HepG2 (cell line): ENCODE data around the gene OR10P1.

Experiments
- CREM ChIP-seq, 2 experiments: sonication (generic) in 1 of 2; formaldehyde crosslinking in 1 of 2; IDR thresholded peaks; 2 replicates each; pipeline versions ENCODE4 v1.4.0 to v1.6.1; 2016 to 2020; ENCODE audit warnings: antibody characterized with exemption in 1 of 2, mild to moderate bottlenecking in 1 of 2, missing genetic modification reagents in 1 of 2
- DNMT1 ChIP-seq: sonication (generic); formaldehyde crosslinking; IDR thresholded peaks from 2 replicates; pipeline ENCODE4 v1.5.1; 2020; ENCODE audit warnings: mild to moderate bottlenecking, missing genetic modification reagents
- HINFP ChIP-seq: sonication (generic); formaldehyde crosslinking; IDR thresholded peaks from 2 replicates; pipeline ENCODE4 v1.4.0; 2020; ENCODE audit warnings: low read depth, mild to moderate bottlenecking, missing genetic modification reagents

DNA sequence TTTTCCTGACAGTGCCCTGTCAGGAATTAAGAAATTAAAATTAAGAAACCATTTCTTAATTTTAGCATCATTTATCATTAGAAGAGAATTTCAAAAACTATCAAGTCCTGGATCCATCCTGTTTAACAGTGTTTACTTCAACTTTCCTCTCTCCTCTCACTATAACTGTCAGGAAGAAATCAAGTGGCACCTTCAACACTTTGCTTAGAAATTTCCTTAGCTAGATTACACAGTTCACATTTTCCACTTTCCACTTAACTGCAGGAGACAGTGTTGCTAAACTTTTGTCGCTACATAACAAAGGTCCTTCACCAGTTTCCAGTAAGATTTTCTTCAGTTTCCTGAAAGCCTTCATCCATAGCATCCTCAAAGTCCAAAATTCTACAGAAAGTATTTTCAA is 21.9 kb upstream of the OR10P1 start:
- TF ChIP-seq CREM (IDR thresholded peaks at IDR 0.05): no peak
- TF ChIP-seq CREM (CRISPR knock-in tag; IDR thresholded peaks at IDR 0.05): no peak
- no peak for TF ChIP-seq HINFP (CRISPR knock-in tag)
- no peak for TF ChIP-seq DNMT1 (CRISPR knock-in tag)
